T-helper 9 cell (primary cell): ENCODE data around the gene STK4.
"Not testable (repeated sequence)": the region's sequence is repeated elsewhere in the genome, so short reads cannot be mapped to it uniquely, and the experiment has no call there.

ENCODE experiments used
- DNase-seq: peaks from one replicate; pipeline ENCODE4 v3.0.0-alpha.2; 2020

The STK4 gene

DNA sequence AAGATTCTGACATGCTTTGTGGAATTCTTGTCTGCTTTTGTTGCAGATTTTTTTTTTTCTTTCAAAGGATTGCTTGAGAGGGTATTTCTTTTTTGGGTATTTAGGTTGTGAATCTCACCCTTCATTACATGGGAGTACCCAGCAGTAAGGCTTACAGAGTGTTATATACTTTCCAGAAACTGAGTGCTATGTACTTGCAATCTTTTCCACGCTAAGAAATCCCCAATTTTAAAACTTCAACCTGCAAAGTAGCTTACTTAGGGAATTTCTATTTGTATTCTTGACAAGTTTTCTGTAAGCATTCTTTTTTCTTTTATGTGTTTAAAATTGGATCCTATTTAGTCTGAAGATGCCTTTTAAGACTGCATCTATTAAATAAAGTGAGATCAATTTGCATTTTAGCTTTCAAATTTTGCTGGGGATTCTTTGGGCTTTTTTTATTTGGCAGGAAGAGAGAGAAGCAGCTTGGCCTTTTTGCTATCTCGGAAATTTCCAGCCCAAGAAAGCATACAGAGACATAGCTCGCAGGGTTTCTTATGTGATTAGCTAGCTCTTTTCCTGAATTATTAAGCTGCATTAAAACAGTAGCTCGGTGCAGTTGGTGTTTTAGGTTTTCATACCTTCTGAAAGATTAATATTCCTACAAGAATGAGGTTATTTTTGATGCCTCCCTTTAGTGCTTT is 92.0 kb downstream of the STK4 start:
- no peak for DNase-seq

DNA sequence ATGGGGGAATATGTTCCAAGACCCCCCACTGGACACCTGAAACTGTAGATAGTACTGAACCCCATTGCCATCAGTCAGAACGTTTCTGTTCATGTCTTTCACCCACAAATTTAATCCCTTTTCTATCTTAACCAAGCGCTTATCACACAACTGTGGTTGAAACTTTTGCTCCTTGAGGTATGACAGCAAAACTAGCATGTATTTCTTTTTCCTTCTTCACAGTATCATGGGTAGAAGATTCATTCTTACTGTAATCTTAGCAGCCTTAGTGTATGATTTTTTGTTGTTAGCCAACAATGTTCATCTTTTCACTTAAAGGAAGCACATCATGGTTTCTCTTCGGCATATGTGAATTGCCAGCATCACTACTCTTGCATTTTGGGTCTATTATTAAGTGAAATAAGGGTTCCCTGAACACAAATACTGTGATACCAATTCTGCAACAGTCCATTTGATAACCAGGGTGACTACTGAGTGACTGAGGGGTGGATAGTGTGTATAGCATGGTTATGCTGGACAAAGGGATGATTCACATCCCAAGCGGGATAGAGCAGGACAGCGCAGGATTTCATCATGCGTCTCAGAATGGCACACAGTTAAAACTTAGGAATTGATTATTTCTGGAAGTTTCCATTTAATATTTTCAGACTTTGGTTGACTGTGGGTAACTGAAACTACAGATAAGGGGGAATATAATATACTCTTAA is 92.9 kb downstream of the STK4 start:
- no peak for DNase-seq

DNA sequence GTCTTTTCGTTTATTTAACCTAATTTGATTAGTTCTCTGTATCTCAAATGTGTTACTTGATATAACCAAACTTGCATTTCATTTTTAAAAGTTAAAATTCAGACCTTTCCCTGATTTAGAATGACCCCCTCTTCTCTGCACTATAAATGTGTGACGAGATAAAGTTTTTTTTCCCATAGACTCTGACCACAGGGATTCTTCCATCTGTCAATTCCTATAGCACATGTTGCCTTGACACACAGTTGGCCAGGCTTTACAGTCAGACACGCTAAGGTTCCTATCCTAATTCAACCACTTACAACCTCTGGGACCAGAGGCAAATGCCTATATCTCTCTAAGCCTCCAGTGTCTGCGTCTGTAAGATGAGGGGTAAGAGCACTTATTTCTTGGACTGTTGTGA is 94.0 kb downstream of the STK4 start:
- no peak for DNase-seq

DNA sequence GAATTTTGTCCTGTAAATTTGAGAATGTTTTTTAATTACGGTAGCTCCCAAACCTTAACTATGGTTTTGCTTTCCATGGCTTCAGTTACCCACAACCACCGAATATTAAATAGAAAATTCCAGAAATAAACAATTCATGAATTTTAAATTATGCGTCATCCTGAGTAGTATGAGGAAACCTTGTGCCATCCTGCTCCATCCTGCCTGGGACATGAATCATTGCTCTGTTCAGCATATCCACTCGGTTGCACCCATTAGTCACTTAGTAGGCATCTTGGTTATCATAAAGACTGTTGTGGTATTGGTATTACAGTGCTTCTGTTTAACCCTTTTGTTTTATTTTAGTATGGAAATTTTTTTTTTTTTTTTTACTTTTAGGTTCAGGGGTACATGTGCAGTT is 94.9 kb downstream of the STK4 start:
- DNase-seq: no peak

DNA sequence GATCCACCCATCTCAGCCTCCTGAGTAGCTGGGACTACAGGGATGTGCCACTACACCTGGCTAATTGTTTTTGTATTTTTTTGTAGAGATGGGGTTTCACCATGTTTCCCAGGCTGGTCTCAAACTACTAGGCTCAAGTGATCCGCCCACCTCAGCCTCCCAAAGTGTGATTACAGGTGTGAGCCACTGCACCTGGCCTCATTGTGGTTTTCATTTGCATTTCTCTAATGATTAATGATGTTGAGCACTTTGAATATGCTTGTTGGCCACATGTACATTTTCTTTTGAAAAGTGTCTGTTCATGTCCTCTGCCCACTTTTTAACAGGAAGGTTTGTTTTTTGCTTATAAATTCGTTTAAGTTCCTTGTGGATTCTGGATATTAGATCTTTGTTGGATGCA is 96.8 kb downstream of the STK4 start:
- not testable (repeated sequence) for DNase-seq

DNA sequence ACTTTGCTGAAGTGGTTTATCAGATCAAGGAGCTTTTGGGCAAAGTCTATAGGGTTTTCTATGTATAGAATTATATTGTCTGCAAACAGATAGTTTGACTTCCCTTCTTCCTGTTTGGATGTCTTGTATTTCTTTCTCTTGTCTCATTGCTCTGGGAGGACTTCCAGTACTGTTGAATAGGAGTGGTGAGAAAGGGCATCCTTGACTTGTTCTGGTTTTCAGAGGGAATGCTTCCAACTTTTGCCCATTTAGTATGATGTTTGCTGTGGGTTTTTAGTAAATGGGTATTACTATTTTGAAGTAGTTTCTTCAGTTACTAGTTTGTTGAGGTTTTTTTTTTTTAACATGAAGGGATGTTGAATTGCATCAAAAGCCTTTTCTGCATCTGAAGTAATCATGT is 98.5 kb downstream of the STK4 start:
- DNase-seq: no peak

DNA sequence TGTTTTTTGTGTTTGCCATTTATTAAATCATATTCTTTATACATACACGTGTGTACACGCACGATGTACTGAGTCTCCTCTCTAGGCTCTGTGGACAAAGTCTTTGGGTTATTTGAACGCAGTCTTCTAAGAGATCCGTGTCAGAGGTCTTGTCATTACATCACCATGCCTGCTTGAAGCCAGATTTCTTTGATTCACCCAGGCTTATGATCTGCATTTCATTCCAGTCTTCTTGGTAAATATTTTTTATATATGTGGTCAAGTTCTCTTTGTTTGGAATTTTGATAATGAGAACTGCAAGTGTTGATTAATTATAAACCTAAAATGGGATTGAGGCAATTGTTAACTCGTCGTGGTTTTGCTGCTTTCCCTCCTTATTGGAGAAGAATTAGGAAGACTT is 100.1 kb downstream of the STK4 start:
- DNase-seq: no peak

DNA sequence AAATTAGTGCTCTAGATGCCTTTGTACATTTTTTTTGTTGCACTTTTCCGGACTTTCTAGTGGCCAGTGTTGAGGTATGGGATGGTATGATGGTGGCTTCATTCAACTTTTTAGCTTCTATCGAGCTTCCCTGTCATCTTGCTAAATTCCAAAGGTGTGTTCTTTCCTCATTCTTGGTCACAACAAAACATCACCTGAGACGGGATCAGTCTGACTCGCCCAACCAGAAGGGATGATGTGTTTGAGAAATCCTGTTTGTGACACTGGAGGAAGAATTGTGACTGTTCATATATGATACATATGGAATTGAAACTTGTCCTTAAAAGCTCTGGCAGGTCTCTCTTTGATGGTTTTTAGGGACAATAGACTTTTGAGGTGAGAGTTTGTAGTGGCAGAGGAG is 100.8 kb downstream of the STK4 start:
- DNase-seq: no peak

DNA sequence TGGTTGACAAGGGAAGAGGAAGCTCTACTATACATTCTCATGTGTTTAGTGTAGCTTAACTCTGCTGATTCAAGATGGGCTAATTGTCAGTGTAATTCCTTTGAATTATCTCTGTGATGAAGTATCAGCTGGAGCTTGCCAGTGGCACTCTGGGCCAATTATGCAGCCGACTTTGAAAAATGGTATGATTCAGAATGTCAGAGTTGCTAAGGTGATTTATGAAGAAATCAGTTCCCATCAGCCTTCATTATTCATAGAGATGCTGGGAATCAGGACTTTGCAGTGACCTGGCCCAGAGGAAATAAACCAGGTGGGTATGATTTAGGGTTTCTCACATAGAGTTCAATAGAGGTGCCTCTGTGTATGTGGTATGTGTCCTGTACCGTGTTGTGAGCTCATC is 101.2 kb downstream of the STK4 start:
- no peak for DNase-seq

DNA sequence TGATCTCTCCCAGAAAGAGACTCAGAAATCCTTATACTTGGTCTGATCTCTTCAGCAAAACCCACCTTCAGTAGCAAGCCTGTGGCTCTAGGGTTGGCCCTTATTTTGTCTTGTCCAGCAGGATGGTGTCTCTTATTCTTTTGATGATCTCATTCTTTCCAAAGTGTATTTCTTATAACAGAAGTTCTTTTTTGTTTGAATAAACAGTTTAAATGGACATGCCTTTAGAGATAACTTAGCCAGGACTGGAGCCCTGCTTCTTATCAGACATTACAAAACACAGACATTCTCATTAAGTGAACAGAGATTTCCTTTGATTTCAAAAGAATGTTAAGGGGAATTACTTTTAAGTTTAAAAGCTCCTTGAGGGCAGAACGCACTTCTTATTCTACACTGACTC is 102.9 kb downstream of the STK4 start:
- DNase-seq: no peak

DNA sequence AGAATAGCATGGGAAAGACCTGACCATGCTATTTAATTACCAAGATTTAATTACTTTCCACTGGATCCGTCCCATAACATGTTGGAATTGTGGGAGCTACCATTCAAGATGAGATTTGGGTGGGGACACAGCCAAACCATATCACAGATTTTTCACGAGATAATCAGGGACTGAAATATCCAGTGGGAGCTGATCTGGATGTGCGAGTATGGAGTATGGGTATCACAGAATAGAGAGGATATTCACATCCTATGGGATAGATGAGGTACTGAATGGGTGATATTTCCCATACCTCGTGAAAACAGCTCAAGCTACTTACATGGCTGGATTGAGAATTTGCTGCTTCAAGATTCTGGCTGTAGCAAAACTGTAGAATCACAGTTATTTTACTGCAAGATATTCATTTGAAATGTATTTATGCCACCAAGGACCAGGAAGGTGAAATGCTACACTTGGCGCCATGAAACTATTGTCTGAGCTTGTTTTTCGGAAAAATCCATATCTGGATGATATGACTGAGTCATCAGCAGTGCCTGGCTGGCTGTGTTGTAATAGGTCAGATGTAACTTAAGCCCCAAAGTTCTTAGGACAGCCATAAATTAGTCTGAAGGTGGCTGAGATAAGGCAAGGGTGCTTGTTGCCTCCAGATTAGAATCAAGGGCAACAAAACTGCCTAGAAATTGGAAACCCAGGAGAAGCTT is 104.8 kb downstream of the STK4 start:
- no peak for DNase-seq

DNA sequence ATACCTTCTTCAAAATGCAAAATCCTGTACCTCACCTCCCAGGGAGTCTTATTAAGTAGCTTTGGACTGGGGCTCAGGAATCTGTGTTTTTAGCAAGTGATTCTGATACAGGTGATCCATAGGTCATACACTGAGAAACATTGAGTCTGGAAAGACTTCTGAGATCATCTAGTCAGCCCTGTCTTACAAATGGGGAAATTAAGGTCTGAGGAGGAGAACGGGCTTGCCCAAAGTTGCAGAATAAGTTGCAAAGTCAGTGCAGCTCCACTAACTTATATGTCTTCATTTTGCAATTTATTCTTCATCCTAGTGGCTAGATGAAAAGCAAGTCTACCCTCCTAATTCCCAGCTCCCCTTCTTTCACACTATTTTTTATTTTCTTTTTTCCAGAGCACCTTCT is 105.8 kb downstream of the STK4 start:
- DNase-seq: no peak

DNA sequence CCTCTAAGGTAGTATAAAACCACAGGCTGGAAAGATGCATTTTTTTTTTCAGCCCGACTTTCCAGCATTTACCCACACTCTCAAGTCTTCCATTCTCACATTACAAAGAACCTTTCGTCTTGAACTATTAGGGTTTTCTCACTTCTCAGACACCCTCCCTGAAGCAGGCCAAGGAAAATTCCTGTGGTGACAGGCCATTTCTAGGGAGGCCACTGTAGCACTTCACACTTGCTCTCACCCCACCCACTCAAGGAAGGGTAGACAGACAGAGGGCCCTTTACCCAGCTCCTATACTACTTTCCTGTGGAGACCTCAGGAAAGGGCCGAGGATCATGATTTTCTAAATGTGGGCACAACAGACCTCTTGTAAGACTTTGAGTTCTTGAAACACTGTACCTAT is 106.9 kb downstream of the STK4 start:
- DNase-seq: no peak

DNA sequence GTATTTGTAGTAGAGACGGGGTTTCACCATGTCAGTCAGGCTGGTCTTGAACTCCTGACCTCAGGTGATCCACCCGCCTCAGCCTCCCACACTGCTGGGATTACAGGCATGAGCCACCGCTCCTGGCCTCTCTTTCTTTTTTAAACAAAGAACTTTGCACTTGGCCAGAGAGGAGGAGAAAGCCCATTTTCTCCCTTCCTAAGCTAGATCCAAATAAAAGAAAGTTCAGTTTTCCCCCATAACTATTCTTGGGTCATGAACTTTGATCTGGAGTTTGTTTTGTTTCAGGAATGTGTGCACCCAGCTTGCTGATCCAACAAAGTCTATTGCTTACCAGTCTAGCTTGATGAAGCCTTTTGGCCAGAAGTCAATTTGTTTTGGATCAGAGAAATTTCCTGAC is 111.2 kb downstream of the STK4 start:
- no peak for DNase-seq

DNA sequence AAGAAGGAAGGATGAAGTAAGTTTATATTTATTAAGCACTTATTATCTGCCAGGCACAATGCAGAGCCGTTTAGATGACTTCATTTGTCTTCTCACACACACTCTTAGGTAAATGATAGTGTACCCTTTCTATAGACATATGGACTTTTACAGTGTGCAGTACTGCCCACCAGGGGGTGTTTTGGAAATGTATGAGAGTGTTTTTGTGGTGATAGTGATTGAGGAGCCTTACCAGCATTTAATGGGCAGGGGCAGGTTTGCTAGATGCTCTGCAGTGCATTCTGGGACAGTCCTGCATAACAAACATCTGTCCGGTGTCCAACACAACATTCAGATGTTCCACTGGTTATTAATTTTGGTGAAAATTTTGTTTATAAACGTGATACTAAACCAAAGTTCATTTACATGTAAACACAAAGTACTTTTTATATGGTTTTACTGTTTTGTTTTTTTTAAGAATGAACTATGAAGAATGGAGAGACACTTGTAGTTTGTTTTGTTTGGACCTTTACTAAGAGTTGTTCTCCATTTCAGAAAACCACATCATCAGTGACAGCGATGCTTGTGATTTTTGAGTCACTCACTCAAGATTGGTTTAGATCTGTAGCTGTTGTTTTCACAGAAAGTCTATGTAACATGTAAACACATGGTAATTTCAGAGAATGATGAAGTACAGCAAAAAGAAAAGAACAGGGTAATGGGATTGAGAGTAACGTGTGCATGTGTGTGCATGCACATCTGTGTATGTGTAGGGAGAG is 114.7 kb downstream of the STK4 start:
- no peak for DNase-seq

DNA sequence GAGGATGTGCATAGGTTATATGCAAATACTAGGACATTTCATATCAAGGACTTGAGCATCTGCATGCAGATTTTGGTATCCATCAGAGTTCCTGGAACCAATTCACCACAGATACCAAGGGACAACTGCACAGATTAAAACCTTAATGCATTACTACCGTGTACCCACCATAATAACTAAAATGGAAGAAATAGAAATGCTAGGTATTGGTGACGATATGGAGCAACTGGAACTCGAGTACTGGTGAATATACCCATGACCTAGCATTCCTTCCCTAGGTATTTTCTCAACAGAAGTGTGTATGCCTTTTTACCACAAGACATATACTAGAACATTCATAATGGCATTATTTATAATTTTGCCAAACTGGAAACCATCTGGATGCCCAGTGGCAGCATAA is 116.2 kb downstream of the STK4 start:
- DNase-seq: no peak

DNA sequence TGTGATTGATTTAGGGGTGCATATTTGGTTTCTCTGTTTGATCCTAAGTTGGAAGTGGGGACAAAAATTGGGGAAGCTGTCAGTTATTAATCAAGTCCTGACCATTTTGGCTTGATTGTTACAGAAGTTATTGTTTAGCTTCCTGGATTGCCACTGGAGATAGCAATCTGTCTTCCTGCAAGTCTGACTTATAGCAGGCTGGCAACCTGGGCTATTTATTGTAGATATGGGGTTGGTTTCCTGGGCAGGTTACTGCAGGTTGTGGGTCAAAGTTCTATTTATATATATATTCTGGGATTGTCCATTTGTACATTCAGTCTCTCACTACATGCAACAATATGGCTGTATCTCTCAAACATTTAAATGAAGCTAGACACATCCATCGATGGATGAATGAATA is 116.8 kb downstream of the STK4 start:
- no peak for DNase-seq

DNA sequence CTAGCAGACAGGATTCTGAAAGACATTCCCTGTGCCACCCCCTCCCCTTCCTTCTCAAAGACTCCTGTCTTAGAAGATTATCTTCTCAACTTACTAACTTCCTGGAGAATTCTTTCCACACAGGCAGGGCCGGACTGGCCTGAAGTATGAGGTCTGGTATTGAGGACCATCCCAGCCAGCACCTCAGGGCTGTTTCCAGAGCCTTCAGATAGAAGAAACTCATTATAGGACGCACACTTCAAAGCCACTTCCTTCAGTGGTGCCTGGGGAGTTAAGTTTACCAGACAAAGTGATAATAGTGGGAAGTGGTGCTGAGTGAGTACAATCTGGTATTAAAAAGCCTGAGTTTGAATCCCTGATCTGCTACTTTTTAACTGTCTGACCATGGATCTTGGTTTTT is 119.0 kb downstream of the STK4 start:
- DNase-seq: no peak

DNA sequence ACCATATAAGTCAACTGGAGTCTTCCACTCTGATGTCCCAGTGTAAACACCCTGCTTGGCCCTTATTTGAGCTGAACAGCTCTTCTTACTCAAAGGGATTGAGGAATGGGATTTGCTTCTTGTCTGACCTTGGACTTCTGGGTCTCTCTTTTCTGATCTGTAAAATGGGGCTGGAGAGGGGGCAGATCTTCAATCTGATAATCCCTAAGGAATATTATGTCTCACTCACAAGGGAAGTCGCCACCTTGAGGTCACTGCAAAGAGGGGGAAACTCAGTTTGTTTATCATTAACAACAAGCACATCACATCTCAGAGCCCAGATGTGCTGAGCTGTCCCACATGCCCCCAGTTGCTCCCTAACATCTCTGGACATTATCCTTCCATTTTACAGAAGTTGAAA is 119.6 kb downstream of the STK4 start:
- DNase-seq: no peak

DNA sequence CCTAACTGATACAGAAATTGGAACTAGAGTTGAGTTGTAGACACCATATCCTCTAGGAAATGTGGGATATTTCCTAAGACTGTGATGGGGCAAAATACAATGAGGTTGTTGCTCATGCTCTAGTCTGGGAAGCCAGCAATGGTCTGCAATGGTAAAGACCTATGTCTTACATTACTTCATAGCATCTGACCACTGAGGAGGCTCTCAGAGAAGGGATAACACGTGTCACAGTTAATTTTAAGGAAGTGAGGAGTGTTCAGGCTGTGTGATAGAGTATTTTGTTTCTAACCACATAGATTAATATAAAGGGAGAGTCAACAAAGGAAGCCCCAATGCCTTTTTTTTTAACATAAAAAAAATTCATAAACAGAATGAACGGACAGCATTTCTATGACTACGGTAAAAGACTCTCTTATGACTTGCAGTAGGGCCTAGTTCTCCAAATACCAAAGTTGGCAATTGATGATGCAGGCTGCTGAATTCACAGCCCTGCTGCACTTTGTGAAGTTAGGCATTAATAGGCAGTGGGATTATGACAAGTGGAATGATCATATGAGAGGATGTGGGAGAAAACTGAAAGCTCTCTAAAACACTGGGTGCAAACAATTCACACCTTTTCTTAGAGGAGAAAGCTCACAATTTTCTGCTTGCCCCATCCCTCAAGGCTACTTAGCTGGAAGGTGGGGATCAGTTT is 120.9 kb downstream of the STK4 start:
- DNase-seq: no peak

DNA sequence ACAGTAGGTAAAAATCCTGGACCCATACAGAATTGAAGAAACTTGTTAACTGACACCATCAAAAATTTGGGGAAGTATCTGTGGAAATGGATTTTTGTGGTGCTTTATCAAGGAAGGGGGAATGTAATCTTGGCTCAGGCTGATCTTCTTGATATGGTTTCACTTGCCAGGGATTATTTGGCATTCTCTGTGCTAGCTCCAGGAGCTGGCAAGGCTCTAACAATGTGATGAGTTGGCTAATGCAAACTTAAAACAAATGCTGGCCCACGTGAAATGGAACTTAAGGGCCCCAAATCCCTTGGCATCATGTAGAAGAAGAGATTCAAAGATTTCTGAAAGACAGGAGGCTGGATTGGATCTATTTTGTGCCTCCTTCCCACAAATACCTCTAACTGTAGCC is 121.5 kb downstream of the STK4 start:
- DNase-seq: no peak

DNA sequence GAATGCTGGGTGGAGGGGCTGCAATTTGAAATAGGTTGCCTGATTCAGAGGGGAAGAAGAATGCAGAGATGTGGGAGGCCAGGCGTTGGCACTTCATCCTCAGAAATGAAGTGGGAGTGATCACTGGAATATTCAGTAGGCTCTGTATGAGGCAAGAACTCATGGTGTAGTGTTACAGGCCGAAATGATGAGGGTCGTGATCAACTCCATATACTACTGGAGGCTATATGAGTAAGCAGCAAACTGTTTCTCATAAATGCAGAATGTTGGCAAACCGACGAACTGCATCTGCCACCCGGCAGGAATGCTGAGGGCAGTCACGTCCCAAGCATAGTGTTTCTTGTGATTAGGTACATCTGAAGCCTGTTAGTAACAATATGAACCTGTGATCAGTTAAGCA is 121.9 kb downstream of the STK4 start:
- no peak for DNase-seq

DNA sequence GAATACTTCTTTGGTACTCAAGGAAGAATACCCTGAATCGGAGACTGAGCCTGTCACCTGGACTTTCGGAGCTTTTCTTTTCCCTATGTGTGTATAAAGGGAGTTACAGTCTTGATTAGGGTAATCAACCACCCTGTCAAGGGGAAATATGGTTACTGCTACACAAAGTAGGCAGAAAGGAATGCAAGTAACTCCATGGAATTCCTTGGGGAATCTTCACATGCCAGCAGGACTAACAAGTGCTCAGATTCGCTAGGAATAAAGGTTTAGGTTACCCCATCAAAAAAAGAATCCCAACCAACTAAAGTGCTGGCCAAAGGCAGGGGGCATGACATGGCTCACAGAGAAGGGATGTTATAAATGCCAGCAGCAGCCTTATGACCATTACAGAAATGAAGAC is 124.2 kb downstream of the STK4 start:
- DNase-seq: no peak
